GM12865 (cell line): ENCODE measurements around the gene HYAL3.
A peak's percentile ranks its signal among the peaks of the same experiment; 100 is the strongest.

Experiments used
- DNase-seq: peaks from one replicate; pipeline ENCODE4 v3.0.0; 2010; ENCODE audit warnings: low read depth
- H3K4me3 ChIP-seq: 2 replicates; pipeline ENCODE4 v1.5.1; 2011; ENCODE audit warnings: mild to moderate bottlenecking, low read depth, low read length, control low read depth
- TF ChIP-seq, protein P1 (sequence below): IDR thresholded peaks from 2 replicates; pipeline ENCODE4 v1.5.1; 2011; ENCODE audit warnings: low read length, control low read depth, low read depth, inconsistent platforms; ENCODE audit not compliant: insufficient read depth; ENCODE audit errors: missing control alignments

Gene HYAL3

DNA sequence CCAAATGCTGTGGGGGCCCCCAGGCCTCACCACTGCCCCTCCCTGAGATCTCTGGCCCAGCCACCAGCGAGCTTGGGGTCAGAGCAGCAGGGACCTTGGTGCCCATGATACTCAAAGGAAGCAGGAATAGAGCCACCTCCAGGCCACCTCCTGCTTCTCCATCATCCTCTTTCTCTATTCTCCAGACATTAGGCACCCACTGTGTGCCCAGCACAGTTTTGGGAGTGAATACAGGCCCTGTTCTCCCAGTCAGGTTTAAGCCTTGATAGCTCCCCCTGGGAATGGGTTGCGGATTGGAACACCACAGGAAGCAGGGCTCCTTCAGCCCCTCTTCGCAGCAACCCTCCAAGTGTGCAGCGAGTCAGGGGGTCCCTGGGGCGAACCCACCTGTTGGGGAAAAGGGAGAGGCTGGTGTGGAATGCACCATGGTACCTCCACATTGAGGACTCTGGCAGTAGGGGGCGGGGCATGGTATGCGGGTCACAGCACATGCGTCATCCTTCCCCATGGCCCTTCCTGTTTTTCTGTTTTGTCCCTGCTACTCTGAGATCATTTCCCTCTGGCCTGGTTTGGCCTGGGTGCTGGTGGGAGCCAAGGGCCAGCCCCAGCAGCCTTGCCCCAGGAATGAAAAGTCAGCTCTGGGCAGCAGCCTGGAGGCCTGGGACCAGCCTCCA lies 44.5 kb downstream of the HYAL3 start:
- no peak for DNase-seq
- no peak overlapping the region for H3K4me3 ChIP-seq
- TF ChIP-seq, protein P1, sequence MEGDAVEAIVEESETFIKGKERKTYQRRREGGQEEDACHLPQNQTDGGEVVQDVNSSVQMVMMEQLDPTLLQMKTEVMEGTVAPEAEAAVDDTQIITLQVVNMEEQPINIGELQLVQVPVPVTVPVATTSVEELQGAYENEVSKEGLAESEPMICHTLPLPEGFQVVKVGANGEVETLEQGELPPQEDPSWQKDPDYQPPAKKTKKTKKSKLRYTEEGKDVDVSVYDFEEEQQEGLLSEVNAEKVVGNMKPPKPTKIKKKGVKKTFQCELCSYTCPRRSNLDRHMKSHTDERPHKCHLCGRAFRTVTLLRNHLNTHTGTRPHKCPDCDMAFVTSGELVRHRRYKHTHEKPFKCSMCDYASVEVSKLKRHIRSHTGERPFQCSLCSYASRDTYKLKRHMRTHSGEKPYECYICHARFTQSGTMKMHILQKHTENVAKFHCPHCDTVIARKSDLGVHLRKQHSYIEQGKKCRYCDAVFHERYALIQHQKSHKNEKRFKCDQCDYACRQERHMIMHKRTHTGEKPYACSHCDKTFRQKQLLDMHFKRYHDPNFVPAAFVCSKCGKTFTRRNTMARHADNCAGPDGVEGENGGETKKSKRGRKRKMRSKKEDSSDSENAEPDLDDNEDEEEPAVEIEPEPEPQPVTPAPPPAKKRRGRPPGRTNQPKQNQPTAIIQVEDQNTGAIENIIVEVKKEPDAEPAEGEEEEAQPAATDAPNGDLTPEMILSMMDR, result no peak

DNA sequence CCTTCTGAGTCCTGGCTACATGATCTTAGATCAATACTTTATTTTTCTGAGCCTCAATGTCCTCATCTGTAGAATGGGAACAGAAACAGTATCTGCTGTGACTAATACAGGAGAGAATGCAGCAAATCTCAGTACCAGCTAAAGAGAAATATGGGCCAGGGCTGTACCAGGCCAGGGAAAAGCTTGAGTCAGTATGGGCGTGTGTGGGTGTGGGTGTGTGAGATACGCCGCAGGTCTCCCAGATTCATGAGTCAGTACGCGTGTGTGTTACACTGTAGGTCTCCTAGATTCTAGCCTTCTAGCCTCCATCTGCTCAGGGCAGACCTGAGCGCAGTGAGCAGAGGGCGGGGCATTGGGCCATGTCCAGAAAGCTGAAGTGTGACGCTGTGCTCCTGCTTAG lies 48.0 kb downstream of the HYAL3 start:
- no peak for DNase-seq
- TF ChIP-seq, protein P1, result no peak
- H3K4me3 ChIP-seq, result no peak overlapping the region

DNA sequence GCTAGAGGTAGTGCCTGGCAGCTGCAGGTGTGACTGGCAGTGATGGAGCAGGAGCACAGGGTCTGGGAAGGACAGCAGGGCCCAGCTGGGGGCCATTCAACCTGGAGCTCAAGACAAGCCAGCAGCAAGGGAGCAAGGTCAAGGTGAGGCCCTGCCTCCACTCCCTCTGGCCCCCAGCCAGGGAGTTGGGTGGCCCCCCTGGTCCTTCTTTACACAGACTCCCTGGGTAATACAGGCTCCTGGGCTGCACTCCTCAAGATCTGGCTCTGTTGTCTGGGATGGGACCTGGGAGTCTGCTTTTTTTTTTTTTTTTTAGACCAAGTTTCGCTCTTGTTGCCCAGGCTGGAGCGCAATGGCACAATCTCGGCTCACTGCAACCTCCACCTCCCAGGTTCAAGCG lies 48.7 kb downstream of the HYAL3 start:
- no peak for DNase-seq
- H3K4me3 ChIP-seq, result no peak overlapping the region
- TF ChIP-seq, protein P1, result no peak

DNA sequence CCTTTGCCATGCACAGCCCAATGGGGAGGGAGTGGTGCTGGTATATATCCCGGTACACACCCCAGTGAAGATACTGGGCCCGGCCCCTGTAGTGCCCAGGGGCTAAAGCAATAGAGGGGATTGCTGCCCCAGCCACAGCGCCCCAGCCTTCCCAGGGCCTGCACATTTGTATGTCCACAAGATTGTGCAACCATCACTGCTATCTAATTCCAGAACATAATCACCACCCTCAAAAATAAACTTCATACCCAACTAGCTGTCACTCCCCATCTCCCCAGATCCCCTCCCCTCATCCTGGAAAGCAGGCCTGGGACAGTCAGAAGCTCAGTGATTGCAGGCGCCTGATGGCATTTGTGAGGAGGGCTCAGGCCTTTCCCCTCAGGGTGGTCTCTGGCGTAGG lies 49.7 kb downstream of the HYAL3 start:
- H3K4me3 ChIP-seq, result no peak overlapping the region
- TF ChIP-seq, protein P1, result no peak
- no peak for DNase-seq

DNA sequence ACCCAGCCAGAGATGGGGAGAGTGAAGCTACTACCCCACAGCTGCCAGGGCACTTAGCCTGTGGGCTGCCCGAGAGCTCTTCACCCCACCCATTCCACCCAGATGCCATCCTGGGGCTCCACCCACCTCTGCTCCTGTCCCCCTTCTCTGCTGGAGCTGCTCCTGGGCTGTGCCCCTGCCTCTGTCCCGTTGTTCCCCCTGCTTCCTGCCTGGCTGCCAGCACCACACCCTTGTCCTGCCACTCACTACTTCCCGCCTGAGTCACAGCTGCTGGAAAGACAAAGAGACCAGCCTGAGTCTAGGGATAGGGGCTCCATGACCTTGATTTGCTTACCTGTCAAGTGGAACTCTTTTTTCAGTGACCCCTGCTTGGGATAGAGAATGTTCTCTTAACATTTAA lies 50.8 kb downstream of the HYAL3 start:
- no peak overlapping the region for H3K4me3 ChIP-seq
- no peak for DNase-seq
- TF ChIP-seq, protein P1, result no peak

DNA sequence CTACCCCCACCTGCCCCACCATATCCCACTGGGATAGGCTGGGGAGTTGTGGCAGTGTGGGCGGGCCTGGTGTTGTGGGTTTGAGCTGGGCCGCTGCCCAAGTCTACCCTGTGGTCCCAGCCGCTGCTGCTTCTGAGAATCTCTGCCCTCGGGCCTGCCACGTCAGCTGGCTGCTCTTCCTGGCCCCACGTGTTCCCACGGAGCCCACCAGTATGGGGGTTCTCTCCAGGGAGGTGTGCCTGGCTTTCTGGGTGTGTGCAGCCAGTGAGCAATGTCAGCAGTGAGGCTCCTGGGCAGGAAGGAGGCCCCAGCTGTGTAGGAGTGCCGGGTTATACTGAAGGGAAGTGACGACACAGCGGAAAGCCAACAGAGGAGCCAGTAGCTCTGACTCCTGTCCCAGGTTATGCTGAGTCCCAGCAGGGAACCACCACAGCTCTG lies 52.7 kb downstream of the HYAL3 start:
- TF ChIP-seq, protein P1, result no peak
- DNase-seq, result peak; percentile 81
- peak overlapping the region; percentile 55 for H3K4me3 ChIP-seq
